Myocyte (in vitro differentiated cells): ENCODE measurements around the gene C6orf141. TPM values are rescaled to one million over a fixed set of nuclear protein-coding genes. Genes with fewer than 3 reads are reported as not detected.

Experiments
- DNase-seq: peaks from one replicate; pipeline ENCODE4 v3.0.0-alpha.2; 2012; ENCODE audit warnings: low read depth
- polyA plus RNA-seq: library from polyadenylated mRNA; unstranded; fragments of >200 nt; gene quantifications from one replicate; pipeline ENCODE4 v1.2.1, GENCODE V29; 2012; ENCODE audit warnings: missing spikeins
- total RNA-seq: library from RNA; depleted of rRNA; stranded (reverse); fragments of >200 nt; gene quantifications from 2 replicates; pipeline ENCODE4 v1.2.3, GENCODE V29; 2014

C6orf141 gene
- 0.08 TPM in 1 of 2 replicates, not detected in the other for total RNA-seq
- not detected for polyA plus RNA-seq

DNA sequence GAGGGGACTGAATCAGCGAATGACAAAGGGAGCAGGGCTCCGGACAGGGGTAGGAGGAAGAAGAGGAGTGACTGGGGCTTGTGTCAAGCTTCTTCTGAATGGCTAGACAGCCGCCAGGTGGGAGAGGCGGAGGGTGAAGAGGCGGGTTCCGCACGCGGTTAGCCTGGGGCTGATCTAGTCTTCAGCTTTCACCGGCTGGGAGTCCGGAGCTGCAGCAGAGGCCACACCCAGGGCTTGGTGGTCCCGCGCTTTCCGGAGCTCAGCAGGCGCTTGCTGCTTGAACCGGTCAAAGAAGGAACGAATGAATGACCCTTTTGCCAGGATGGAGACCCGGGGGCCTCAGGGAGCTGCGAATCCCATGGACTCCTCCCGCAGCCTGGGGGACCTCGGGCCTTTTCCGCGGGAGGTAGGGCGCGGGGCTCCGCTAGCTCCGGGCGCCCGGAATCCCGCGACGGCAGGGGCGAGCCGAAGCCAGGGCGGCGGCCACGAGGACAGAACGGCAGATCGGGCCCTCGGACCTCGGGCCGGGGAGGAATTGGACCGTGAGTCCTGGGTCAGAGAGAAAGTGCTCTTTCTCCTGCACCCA, at the start of gene C6orf141:
Gene C6orf141 (plus strand): TSS at position 177 of the 586 bp plus-strand sequence. CDS start 125 bp downstream, at position 302.
- DNase-seq = no peak

DNA sequence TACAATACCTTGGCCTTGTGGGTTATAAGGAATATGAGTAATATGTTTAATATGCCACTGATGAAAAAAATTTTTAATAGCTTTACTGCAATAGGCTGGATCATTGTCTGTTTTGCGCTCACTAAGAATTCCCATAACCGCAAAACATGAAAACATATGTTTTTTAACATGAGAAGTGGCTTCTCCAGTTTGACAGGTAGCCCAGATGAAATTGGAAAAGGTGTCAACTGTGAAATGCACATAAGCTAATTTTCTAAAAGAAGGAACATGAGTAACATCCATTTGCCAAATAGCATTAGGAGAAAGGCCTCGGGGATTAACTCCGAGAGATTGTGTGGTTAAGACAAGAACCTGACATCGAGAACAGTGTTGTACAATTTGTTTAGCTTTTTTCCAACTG, 45.8 kb upstream of the C6orf141 start:
- DNase-seq = no peak

- DNase-seq = no peak
Observed at GRCh38 chr6:49506569-49507111, 43.8 kb upstream of the C6orf141 start.

GRCh38 chr6:49509342-49509741, 41.1 kb upstream of the C6orf141 start:
- DNase-seq = no peak

DNA sequence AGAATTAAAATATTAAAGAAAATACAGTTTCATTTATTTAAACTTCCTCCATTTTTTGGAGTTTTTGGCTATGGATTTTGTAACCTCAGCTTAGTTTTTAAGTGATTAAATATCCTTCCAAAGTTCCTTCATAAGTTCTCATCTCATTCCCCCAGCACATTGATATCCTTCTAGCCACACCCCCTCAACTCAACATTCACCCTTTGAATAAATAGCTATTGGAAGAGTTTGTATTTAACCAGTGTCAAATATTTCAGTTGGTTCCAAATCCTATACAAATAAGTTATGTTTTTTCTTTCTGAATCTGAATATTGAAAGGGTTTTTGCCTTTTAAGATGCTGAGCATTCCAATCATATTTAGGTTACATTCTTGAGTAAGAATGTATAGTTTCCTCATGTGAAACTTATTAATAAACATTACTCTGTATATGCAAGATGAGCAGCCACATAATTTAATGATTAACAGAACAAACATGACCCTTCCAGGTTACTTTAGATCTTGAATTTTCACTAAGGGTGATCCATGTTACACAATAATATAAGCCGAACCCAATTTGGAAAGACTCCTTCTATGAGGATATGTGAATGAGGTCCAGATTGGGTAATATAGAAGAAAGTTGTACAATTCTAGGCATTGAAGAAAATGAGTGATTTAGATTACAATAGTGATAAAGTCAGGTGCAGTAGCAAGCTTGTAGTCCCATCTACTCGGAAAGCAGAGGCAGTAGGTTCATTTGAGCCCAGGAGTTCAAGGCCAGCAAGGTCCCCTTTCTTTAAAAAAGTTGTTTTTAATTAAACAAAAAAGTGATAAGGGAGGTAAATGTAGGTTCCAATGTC, 37.1 kb upstream of the C6orf141 start:
- DNase-seq = no peak

DNA sequence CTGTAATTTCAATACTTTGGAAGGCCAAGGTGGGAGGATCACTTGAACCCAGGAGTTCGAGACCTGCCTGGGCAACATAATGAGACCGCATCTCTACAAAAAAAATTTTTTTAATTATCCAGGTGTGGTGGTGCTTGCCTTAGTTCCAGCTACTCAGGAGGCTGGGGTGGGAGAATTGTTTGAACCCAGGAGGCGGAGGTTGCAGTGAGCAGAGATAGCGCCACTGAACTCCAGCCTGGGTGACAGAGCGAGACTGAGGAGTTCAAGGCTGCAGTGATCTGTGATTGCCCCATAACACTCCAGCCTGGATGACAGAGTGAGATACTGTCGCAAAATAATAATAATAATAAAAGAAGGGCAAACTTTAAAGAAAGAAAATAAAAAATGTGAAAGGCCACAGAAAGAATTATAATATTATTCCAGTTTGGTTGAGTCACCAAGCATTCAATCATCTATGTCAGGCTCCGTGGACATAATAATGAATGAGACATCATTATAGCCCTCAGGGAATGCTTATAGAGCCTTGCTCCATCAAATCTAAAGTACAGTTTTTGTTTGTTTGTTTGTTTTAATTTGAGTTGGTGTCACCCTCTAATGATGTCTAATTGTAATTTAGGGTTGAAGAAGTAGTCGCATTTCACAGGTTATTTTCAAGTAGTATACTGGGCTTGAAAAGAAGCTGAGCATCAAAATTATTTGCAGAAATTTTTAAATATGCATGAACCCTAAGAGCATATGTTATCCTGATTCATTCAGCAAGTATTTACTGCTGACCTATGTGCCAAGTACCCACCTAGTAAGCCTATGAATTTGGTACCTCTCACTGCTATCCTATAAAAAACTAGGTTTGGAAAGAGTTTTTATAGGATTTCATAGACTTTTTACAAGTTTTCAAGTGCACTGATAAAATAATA, 35.6 kb upstream of the C6orf141 start:
- DNase-seq = no peak

DNA sequence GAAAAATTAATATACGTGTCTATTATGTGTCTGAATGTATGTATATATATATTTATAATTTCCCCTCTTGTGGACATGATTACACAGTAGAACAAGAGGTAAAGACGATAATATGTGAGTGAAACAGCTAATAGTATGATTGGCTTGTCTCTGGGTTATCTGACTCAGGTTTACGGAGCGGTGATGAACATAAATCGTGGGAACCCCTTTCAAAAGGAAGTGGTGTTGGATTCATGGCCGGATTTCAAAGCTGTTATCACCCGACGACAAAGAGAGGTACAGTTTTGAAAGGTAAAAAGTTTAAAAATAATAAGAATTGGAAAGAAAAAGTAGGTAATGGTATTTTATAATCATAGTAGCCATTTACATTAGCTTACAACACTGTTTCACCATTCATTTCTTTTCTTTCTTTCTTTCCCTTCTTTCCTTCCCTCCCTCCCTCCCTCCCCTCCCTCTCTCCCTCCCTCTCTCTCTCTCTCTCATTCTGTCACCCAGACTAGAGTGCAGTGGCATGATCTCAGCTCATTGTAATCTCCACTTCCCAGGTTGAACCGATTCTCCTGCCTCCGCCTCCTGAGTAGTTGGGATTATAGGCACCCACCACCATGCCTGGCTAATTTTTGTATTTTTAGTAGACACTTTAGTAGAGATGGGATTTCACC, 34.9 kb upstream of the C6orf141 start:
- no peak for DNase-seq

- DNase-seq = no peak
Observed at GRCh38 chr6:49516147-49516505, 34.3 kb upstream of the C6orf141 start.

DNA sequence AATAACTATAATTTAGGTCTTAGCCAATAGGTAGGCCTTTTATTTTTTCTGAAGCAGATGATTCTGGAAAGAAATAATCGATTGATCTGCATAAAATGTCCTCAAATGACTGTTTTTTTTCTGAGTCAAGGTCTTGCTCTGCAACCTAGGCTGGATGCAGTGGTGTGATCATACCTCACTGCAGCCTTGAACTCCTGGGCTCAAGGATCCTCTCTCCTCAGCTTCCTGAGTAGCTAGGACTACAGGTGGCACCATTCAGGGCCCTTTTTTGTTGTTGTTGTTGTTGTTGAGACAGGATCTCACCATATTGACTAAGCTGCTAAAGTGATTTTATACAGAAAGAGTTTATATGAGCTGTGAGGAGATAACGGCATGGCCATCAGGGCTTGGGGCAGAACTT, 32.5 kb upstream of the C6orf141 start:
- no peak for DNase-seq

- DNase-seq = no peak
Observed at GRCh38 chr6:49519660-49520059, 30.8 kb upstream of the C6orf141 start.

DNA sequence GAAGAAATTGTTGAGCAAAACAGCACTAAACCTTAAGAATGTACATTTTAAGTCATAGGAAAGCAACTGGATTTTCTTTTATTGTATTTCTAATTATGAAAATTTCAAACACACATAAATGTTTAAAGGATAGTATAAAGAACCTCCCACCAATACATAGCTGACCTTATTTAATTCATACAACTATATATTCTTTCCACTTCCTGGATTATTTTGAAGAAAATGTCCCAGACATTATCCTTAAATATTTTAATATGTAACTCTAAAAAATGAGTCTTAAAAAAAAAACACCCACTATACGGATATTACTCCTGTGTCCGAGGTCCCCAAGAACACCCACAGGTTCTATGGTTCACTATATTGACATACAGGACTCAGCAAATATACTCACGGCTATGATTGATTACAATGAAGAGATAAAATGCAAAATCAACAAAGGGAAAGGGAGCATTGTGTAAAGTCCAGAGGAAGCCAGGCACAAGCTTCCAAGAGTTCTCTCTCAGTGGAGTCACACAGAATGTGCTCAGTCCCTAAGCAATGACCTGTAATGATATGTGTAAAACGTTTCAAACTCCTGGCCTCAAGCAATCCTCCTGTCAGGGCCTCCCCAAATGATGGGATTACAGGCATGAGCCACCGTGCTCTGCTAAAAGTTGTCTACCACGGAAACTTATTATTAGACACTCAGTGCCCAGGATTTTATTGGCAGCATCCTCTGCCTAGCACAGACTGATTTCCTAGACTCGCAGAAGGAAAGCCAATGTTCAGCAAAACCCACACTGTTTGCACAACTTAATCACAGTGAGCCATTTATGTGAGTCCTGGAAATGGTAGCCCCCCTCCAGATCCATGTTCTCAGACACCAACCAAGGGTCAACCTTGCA, 27.5 kb upstream of the C6orf141 start:
- DNase-seq = no peak

- DNase-seq = no peak
Observed at GRCh38 chr6:49523901-49524300, 26.6 kb upstream of the C6orf141 start.

GRCh38 chr6:49524541-49524940, 25.9 kb upstream of the C6orf141 start:
- no peak for DNase-seq

DNA sequence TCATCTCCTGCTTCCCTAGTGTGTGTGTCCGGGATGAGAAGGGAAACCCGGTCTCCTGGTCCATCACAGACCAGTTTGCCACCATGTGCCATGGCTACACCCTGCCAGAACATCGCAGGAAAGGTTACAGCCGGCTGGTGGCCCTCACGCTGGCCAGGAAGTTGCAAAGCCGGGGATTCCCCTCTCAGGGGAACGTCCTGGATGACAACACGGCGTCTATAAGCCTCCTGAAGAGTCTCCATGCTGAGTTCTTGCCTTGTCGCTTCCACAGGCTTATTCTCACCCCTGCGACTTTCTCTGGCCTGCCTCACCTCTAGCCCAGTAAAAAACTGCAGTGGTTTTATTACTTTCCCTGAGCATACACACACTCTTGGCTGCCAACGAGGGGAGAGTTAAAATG, 23.9 kb upstream of the C6orf141 start:
- no peak for DNase-seq

- no peak for DNase-seq
Observed at GRCh38 chr6:49527320-49527719, 23.1 kb upstream of the C6orf141 start.

- DNase-seq = no peak
Observed at GRCh38 chr6:49528571-49528970, 21.9 kb upstream of the C6orf141 start.

GRCh38 chr6:49530141-49530776, 20.2 kb upstream of the C6orf141 start:
- DNase-seq = no peak

DNA sequence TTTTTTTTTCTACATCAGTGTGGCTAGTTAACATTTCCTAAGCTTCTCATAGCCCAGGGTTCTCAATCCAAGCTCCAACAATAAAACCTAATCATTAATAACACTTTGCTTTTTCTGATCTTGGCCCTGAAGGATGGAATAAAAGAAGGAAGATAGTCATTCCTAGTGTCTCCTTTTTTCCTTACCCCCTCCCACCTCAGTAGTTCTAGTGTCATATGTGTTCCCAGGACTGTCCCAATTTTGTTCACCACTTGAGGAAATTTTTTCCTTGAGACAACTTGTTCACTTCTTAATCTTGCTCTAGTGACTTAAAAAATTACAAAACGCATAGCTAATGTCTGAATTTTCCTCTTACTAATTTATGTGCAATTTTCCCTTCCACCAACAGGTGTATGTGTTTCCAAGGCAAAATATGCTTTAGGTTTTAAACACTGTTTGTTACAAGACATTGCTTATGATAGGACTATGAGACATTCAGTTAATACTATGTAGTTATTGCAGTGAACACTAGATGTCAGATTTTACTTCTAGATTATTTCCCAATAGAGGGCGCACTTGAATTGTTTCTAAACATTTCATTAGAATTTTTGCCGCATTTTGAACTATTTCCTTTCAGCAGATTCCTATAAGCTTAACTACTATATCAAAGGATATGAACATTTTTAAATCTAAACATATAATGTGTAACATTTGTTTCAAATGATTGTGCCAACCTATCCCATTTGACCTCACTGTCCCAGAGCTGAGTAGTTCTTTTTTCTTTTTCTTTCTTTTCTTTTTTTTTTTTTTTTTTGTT, 18.5 kb upstream of the C6orf141 start:
- DNase-seq = peak; percentile 65

DNA sequence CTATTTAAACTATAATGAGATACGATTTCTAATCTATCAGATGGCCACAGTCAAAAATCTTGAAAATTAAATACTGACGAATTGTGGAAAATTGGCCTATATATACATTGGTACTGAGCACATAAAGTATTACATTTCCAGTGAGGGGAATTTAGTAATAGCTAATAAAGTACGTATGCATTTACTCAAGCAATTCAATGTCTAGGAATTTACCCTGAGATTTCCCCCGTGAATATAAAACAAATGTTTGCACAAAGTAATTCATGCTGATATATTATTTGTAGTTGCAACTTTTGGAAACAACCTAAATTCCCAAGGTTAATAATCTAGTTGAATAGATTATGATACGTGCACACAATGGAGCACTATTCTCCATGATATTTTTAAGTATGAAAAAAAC, 14.7 kb upstream of the C6orf141 start:
- no peak for DNase-seq
